NK-92 (cell line): ENCODE data around the gene STUB1.
"Not testable (repeated sequence)": the region's sequence is repeated elsewhere in the genome, so short reads cannot be mapped to it uniquely, and the experiment has no call there.

Source experiments
- DNase-seq: peaks from one replicate; lab custom pipeline; 2025; ENCODE audit not compliant: unreplicated experiment; lab: John Stamatoyannopoulos, UW

STUB1 gene

DNA sequence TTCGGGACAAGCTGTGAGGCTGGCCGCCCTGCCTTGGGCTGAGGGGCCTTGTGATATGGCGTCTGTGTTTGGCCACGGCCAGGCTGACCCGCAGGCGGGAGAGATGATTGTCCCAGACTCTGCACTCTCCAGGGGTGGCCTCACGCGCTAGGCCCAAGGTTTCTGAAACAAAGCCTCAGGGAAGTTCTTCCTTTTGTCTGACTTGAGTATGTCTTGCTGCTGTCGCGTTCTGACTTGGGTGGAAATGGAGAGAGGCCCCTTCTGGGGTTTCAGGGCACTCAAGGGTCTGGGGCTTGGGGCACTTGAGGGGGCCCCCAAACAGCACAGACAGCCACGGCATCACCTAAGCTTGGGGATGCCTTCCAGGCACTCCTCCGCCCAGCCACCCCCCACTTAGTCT, 30.9 kb downstream of the STUB1 start:
- no peak for DNase-seq

- DNase-seq, result no peak
Observed at GRCh38 chr16:711548-712320, 31.5 kb downstream of the STUB1 start.

GRCh38 chr16:712740-713250, 32.6 kb downstream of the STUB1 start:
- DNase-seq, result not testable (repeated sequence)

DNA sequence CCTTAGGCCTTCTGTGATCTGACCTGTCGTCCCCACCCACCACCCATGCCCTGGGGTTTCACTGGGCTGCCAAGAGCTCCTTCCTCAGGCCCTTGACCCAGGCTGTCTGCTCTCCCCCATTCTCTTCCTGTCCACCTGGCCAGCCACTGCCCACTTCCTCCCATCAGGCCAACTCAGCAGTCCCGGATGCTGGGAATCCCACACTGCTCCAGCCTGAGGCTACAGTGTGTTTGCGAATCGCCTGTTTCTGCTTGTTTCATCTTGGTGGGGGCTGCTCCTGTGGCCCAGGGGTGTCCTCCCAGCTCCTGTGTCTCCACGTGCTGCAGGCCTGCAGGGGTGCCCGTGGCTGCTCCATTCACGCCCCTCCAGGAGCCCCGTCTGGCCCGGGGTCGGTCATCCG, 33.9 kb downstream of the STUB1 start:
- no peak for DNase-seq

GRCh38 chr16:714558-715476, 34.6 kb downstream of the STUB1 start, which contains the start of gene METRN:
Gene METRN (plus strand): TSS chr16:715118. CDS start chr16:715290, 172 bp downstream.
- DNase-seq, result no peak

GRCh38 chr16:715477-716199, 35.4 kb downstream of the STUB1 start:
- no peak for DNase-seq

GRCh38 chr16:716200-716568, 36.0 kb downstream of the STUB1 start:
- no peak for DNase-seq

GRCh38 chr16:716768-717325, 36.6 kb downstream of the STUB1 start:
- no peak for DNase-seq

GRCh38 chr16:717450-718245, 37.4 kb downstream of the STUB1 start:
- DNase-seq, result no peak

DNA sequence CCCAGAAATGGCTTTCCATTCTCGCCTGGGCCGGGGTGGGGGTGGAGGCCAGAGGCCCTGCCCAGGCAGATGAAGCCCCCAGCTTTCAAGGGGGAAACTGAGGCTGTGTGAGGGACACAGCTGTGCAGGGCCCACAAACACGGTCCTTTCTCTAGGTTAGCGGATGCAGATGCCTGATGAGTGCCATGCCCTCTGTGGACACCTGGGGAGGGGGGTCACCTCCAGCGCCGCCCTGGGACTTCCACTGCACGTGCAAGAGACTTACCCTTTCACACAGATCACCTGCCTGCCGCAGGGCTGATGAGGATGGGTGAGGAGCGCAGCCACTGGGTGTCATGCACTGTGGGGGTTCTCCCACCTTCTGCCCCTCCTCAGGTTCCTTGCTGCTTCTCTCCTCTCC, 38.2 kb downstream of the STUB1 start:
- no peak for DNase-seq

DNA sequence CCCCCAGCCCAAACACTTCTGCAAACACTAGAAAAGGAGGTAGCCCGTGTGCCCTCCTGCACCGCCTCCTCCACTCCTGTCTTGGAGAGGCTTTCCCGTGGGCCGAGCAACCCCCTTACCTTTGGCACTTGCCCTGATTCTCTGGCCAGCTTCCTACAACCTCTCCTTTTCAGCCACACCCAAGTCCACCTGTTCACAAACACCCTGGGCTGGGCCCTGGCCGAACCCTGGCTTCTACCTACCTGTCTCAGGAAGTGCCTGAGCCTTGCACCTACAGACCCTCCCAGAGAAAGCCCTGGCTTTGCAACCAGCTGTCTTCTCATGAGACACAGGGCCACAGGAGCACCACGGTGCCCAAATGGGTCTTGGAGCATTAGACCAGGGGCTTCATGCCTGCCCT, 38.7 kb downstream of the STUB1 start:
- DNase-seq, result no peak

GRCh38 chr16:719815-720446, 39.7 kb downstream of the STUB1 start:
- DNase-seq, result no peak

GRCh38 chr16:720447-720989, 40.3 kb downstream of the STUB1 start:
- DNase-seq, result no peak

DNA sequence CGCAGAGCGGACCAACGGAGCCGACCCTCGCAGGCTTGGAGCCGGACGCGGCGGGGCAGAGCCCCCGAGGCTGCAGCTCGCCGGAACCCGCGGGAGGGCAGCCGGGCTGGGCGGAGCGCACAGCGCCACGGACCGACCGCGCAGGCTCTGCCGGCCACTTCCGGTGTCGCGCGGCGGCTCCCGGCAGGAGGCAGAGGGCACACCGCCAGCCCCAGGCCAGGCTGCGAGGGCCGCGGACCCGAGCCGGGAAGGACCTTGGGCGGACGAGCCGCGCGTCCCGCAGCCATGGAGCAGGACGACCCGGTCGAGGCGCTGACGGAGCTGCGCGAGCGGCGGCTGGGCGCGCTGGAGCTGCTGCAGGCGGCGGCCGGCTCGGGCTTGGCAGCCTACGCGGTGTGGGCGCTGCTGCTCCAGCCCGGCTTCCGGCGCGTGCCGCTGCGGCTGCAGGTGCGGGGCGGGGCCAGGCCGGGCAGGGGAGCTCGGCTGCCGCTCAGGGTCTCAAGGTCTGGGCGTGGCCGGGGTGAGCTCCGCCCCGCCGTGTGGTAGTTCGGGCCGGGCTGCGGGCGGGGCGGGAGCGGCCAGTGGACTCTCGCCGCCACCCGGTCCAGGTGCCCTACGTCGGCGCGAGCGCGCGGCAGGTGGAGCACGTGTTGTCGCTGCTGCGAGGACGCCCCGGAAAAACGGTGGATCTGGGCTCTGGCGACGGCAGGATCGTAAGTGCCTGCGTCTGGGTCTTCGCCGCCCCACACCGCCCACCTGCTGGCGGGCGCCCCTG, 41.0 kb downstream of the STUB1 start, which contains the start of gene ANTKMT:
Gene ANTKMT (plus strand): TSS at position 157 of the 775 bp plus-strand sequence. CDS start 129 bp downstream, at position 286.
- DNase-seq, result no peak

DNA sequence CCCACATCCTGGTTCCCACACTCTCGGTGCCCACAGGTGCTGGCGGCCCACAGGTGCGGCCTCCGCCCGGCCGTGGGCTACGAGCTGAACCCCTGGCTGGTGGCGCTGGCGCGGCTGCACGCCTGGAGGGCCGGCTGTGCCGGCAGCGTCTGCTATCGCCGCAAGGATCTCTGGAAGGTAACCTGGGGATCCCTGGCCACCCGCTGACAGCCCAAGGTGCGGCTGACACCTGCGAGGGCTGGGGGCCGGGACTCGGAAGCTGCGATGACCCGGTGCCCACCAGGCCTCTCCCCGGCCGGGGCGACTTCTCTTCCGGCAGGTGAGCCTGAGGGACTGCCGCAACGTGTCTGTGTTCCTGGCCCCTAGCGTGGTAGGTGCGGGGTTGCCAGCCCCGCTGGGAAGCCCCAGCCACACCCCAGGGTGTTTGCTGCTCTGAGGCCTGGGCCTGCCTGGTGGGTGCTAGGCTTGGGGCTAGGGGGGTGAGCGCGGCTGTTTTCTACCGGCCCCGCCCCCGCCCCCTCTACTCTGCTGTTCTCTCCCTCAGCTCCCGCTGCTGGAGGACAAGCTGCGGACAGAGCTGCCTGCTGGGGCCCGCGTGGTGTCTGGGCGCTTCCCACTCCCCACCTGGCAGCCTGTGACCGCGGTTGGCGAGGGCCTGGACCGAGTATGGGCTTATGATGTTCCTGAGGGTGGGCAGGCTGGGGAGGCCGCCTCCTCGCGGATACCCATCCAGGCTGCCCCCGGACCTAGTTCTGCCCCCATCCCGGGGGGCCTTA, 41.7 kb downstream of the STUB1 start:
- DNase-seq, result no peak

DNA sequence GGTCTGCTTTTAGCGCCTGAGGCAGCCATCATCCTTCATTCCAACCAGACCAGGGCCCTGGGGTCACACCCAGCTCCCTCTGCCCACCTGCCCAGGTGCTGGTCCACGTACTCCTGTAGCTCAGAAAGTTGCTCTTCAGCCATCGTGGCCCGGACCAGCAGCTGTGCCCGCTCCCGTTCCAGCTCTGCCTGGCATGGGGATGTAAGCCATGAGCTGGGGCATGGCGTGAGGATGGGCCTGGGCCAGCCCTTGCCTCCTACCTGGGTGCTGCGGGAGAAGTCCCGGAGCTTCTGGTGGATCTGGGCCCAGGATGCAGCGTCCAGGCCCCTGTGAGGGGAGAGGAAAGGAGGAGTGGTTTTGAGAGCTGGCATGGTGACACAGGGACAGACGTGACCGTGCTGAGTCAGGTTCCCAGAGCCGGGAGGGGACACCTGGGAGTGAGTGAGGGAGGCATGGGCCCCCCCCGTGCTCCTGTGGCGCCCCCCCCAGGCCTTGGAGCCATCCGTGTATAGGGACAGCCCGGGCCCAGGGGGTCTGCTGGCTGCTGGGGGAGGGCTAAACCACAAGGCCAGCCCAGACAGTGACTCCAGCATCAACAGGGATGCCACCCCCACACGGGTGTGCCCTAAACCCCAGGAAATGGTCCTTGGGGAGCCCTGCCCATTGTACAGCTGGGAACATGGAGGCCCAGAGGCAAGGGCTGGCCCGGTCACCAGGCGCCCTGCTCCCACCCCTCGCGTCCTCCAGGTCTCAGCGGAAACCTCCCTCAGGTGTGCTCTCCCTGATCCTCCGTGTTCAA, 42.8 kb downstream of the STUB1 start:
- DNase-seq, result no peak

- DNase-seq, result no peak
Observed at GRCh38 chr16:723695-724094, 43.5 kb downstream of the STUB1 start.
